GM12878 (cell line): ENCODE measurements around the gene DNHD1. TPM values are rescaled to one million over a fixed set of nuclear protein-coding genes. Genes with fewer than 3 reads are reported as not detected.

Experiments
- ATAC-seq: fragments of 200-7000 bp; cut with Tn5 transposase; 3 replicates; pipeline ENCODE4 v1.9.1; 2020; ENCODE audit warnings: mild to moderate bottlenecking, moderate library complexity
- BruUV-seq: library from RNA; stranded (reverse); fragments of 400-500 nt; replicated peaks from 2 replicates; lab custom pipeline; 2021; lab: Mats Ljungman, UMichigan
- CTCF ChIA-PET: fragments of 300-600 bp; sonication (Branson Sonifier 250); formaldehyde crosslinking; extraction: SDS; loops from one replicate; lab custom pipeline; 2021; ENCODE audit warnings: inconsistent platforms; lab: Yijun Ruan, JAX
- POLR2A ChIA-PET: fragments of 350-600 bp; formaldehyde crosslinking; extraction: SDS; loops from one replicate; lab custom pipeline; 2021; ENCODE audit warnings: inconsistent platforms; lab: Charles Lee
- RAD21 ChIA-PET: fragments of 300-600 bp; sonication (Branson Sonifier 250); formaldehyde crosslinking; loops from one replicate; lab custom pipeline; 2023; ENCODE audit warnings: antibody characterized with exemption; ENCODE audit not compliant: unreplicated experiment; lab: Charles Lee
- SMC1A ChIA-PET: fragments of 300-600 bp; sonication (Branson Sonifier 250); formaldehyde crosslinking; loops from one replicate; lab custom pipeline; 2023; ENCODE audit not compliant: unreplicated experiment, uncharacterized antibody; lab: Charles Lee
- DNase-seq: peaks from one replicate; pipeline ENCODE4 v3.0.0-alpha.2; 2011; ENCODE audit warnings: low read depth, low spot score
- FAIRE-seq: peaks from 3 replicates; lab custom pipeline; 2011; peaks lifted over from hg19 to GRCh38; lab: Jason Lieb, UNC
- H2AFZ ChIP-seq: 2 replicates; pipeline ENCODE4 v1.6.0; 2011; ENCODE audit warnings: low read depth, low read length, control low read depth; ENCODE audit not compliant: control insufficient read depth
- H3K27ac ChIP-seq: 2 replicates; pipeline ENCODE4 v1.5.1; 2011; ENCODE audit warnings: control low read depth; ENCODE audit not compliant: control insufficient read depth, insufficient read depth
- H3K27me3 ChIP-seq, 2 experiments: replicated peaks in 1 of 2; 2 replicates each; pipeline versions ENCODE4 v1.6.0 to v1.6.1; 2011; ENCODE audit warnings: low read length in 1 of 2; ENCODE audit not compliant: control insufficient read depth in 2 of 2, insufficient read depth in 2 of 2
- H3K36me3 ChIP-seq, 2 experiments: 2 replicates each; pipeline ENCODE4 v1.5.1; 2011; ENCODE audit warnings: low read length in 1 of 2; ENCODE audit not compliant: control insufficient read depth in 2 of 2, insufficient read depth in 2 of 2
- H3K4me1 ChIP-seq: 2 replicates; pipeline ENCODE4 v1.6.1; 2011; ENCODE audit warnings: mild to moderate bottlenecking, low read length, moderate library complexity, mixed read lengths; ENCODE audit not compliant: control insufficient read depth, insufficient read depth
- H3K4me2 ChIP-seq: 2 replicates; pipeline ENCODE4 v1.6.0; 2011; ENCODE audit warnings: control low read depth; ENCODE audit not compliant: control insufficient read depth, insufficient read depth
- H3K4me3 ChIP-seq: fragments of 200-600 bp; sonication (generic); 2 replicates; pipeline ENCODE4 v1.5.1; 2016
- H3K79me2 ChIP-seq: 2 replicates; pipeline ENCODE4 v1.6.0; 2011; ENCODE audit warnings: low read length; ENCODE audit not compliant: control insufficient read depth, insufficient read depth
- H3K9ac ChIP-seq: 2 replicates; pipeline ENCODE4 v1.8.0; 2011; ENCODE audit warnings: low read length, control low read depth, mixed read lengths; ENCODE audit not compliant: control insufficient read depth, insufficient read depth
- H3K9me3 ChIP-seq: replicated peaks from 3 replicates; pipeline ENCODE4 v1.5.1; 2011; ENCODE audit warnings: mild to moderate bottlenecking, low read length; ENCODE audit not compliant: control insufficient read depth, insufficient read depth
- H4K20me1 ChIP-seq: 2 replicates; pipeline ENCODE4 v1.6.0; 2011; ENCODE audit not compliant: control insufficient read depth, insufficient read depth
- MTA3 ChIP-seq: IDR thresholded peaks from 2 replicates; pipeline ENCODE4 v1.6.1; 2012; ENCODE audit warnings: low read length, inconsistent platforms, borderline replicate concordance
- NR2C1 ChIP-seq: fragments of 450-650 bp; IDR thresholded peaks from 2 replicates; pipeline ENCODE4 v1.6.1; 2017; ENCODE audit warnings: antibody characterized with exemption, mild to moderate bottlenecking, moderate library complexity
- POU2F2 ChIP-seq: IDR thresholded peaks from 3 replicates; pipeline ENCODE4 v1.6.1; 2011; ENCODE audit warnings: low read depth, mild to moderate bottlenecking, low read length, borderline replicate concordance
- SKIL ChIP-seq: fragments of 450-650 bp; IDR thresholded peaks from 2 replicates; pipeline ENCODE4 v1.6.1; 2017; ENCODE audit warnings: mild to moderate bottlenecking, low read depth, inconsistent platforms; ENCODE audit not compliant: poor library complexity, severe bottlenecking
- TCF3 ChIP-seq: IDR thresholded peaks from 2 replicates; pipeline ENCODE4 v1.6.1; 2012; ENCODE audit warnings: low read depth, mild to moderate bottlenecking, low read length, borderline replicate concordance; ENCODE audit not compliant: insufficient read depth
- WGBS: methylation state at CpG from one replicate; pipeline ENCODE4 v1.1.6; 2016; ENCODE audit warnings: low lambda C conversion rate; ENCODE audit not compliant: insufficient replicate concordance, insufficient coverage; ENCODE audit errors: missing lambda C conversion rate; 5-methylcytosine and 5-hydroxymethylcytosine counted together
- in situ Hi-C: fragments of 300-500 bp; cut with MboI; formaldehyde crosslinking; loops from 9 replicates; pipeline ENCODE4 v1.14.3; 2018; ENCODE audit warnings: mixed read lengths
- intact Hi-C: fragments of 100-400 bp; cut with micrococcal nuclease; formaldehyde crosslinking; loops from one replicate; pipeline ENCODE4 v1.14.2; 2022; ENCODE audit not compliant: unreplicated experiment
- polyA plus RNA-seq, 11 experiments: library from polyadenylated mRNA; depleted of rRNA in 4 of 11; unstranded in 6 of 11; stranded (reverse) in 5 of 11; fragments of >200 nt; fragmentation: Nextera tagmentation in 4 of 11; fragmentation: Illumina TruSeq in 1 of 11; extraction: Ambion mirVana in 4 of 11; extraction: Trizol in 1 of 11; gene quantifications; 1 replicate in 1 of 11; 2 replicates in 10 of 11; pipeline versions ENCODE4 v1.2.1 to v1.2.3, GENCODE V29; 2011 to 2016; ENCODE audit warnings: inconsistent platforms in 2 of 11, missing spikeins in 2 of 11, low read depth in 1 of 11
- total RNA-seq, 4 experiments: library from RNA; depleted of rRNA in 3 of 4; stranded (reverse); fragments of >200 nt in 3 of 4; fragmentation: Illumina TruSeq in 1 of 4; extraction: Trizol in 1 of 4; gene quantifications; 2 replicates each; pipeline versions ENCODE4 v1.2.1 to v1.2.3, GENCODE V29; 2013 to 2021

The DNHD1 gene
- total and polyA plus RNA-seq, 10 of the 15 experiments (the other 5 are each of a cell fraction or from before 2014, with no cell fraction given): 0.99 to 16.9 (median 8.6) TPM

GRCh38 chr11:6611092-6611962 is 114.2 kb downstream of the DNHD1 start:
- peaks cover 33% of the 10 kb centered on the region for H3K79me2 ChIP-seq
- H4K20me1 ChIP-seq: no peaks in the 10 kb centered on the region
- peaks cover 32% of the 10 kb centered on the region for H3K4me1 ChIP-seq
- DNase-seq (no peak), FAIRE-seq (no peak), ATAC-seq (no peak; the same call in 2 of the 3 replicates)
- in situ Hi-C loops: loop anchor here (10.0 kb wide), 1 partner anchor 913 kb away; no protein-coding TSS in a partner anchor
- CTCF ChIA-PET: interaction anchor here (0.7 to 2.7 kb wide), 7 partner anchors 11 to 85 kb away, joined by 3 to 18 read pairs (median 3); partner anchors contain the start of gene MRPL17
- H3K9me3 ChIP-seq: no peaks in the 10 kb centered on the region
- H3K4me3 ChIP-seq: peak overlapping the region; percentile 87
- POLR2A ChIA-PET: interaction anchor here (0.6 to 7.2 kb wide), 14 partner anchors 7 to 134 kb away, joined by 3 to 85 read pairs (median 5); partner anchors contain the start of genes ARFIP2, ILK, MRPL17 and TIMM10B
- peak overlapping the region; percentile 56 for H3K4me2 ChIP-seq
- 14% methylated on average over 34 of the region's 39 CpGs for WGBS
- H3K36me3 ChIP-seq: peaks cover 23 to 34% of the 10 kb centered on the region in 2 experiments
- no peaks in the 10 kb centered on the region for H3K27me3 ChIP-seq
- peak overlapping the region; percentile 95 for H3K9ac ChIP-seq
- intact Hi-C loops: loop anchor here (5.0 to 10.0 kb wide), 2 partner anchors 136 to 913 kb away; no protein-coding TSS in a partner anchor
- peak overlapping the region; percentile 99 for H3K27ac ChIP-seq
- RAD21 ChIA-PET: interaction anchor here (0.7 to 1.9 kb wide), 10 partner anchors 7 to 130 kb away, joined by 3 to 21 read pairs (median 3); partner anchors contain the start of genes ARFIP2, MRPL17 and TIMM10B
- BruUV-seq: TSS peak; percentile 52
- no peak overlapping the region for H2AFZ ChIP-seq
- SMC1A ChIA-PET: interaction anchor here (0.8 to 3.1 kb wide), 6 partner anchors 7 to 134 kb away, joined by 3 to 24 read pairs (median 4); partner anchors contain the start of genes ILK and MRPL17
- no peak for TF ChIP-seq SKIL
- peak; percentile 70; the same call in 1 of the 2 replicates for TF ChIP-seq MTA3
- TF ChIP-seq TCF3: 0 out of 2 replicates have a peak, but pooled peaks have one; percentile 7
- no peak for TF ChIP-seq NR2C1
- 0 out of 3 replicates have a peak, but pooled peaks have one; percentile 22 for TF ChIP-seq POU2F2
